IMR-90 (cell line): ENCODE measurements around the gene CUX1. TPM values are rescaled to one million over a fixed set of nuclear protein-coding genes. Genes with fewer than 3 reads are reported as not detected.

Experiments
- ATAC-seq: fragments of 200-7000 bp; cut with Tn5 transposase; 2 replicates; pipeline ENCODE4 v1.9.1; 2020; ENCODE audit warnings: low read depth, mild to moderate bottlenecking, moderate library complexity
- BruUV-seq: library from RNA; stranded (reverse); fragments of 400-500 nt; replicated peaks from 2 replicates; lab custom pipeline; 2021; lab: Mats Ljungman, UMichigan
- CTCF ChIA-PET: fragments of 300-600 bp; formaldehyde crosslinking; extraction: SDS; loops from one replicate; lab custom pipeline; 2021; ENCODE audit warnings: antibody characterized with exemption; lab: Yijun Ruan, JAX
- POLR2A ChIA-PET: fragments of 300-600 bp; sonication (Branson Sonifier 250); formaldehyde crosslinking; loops from one replicate; lab custom pipeline; 2022; ENCODE audit warnings: antibody characterized with exemption; ENCODE audit not compliant: unreplicated experiment; lab: Charles Lee
- DNase-seq: peaks from one replicate; pipeline ENCODE4 v3.0.0; 2013
- H2AFZ ChIP-seq: replicated peaks from 2 replicates; pipeline ENCODE3; 2013; ENCODE audit warnings: low read length, mild to moderate bottlenecking; ENCODE audit not compliant: poor library complexity
- H2AK5ac ChIP-seq: 2 replicates; pipeline ENCODE4 v1.6.1; 2013; ENCODE audit warnings: low read depth, low read length, inconsistent platforms
- H2AK9ac ChIP-seq: replicated peaks from 2 replicates; pipeline ENCODE3; 2013; ENCODE audit warnings: mild to moderate bottlenecking, low read depth, low read length, moderate library complexity; ENCODE audit not compliant: poor library complexity
- H2BK120ac ChIP-seq: 2 replicates; pipeline ENCODE4 v1.6.1; 2013; ENCODE audit warnings: low read depth, low read length, inconsistent platforms
- H2BK15ac ChIP-seq: 3 replicates; pipeline ENCODE4 v1.6.1; 2013; ENCODE audit warnings: low read depth, low read length, inconsistent platforms
- H2BK20ac ChIP-seq: 2 replicates; pipeline ENCODE4 v1.6.1; 2013; ENCODE audit warnings: low read depth, mild to moderate bottlenecking, inconsistent platforms, low read length, moderate library complexity
- H2BK5ac ChIP-seq: 2 replicates; pipeline ENCODE4 v1.6.1; 2013; ENCODE audit warnings: mild to moderate bottlenecking, low read depth, low read length, inconsistent platforms; ENCODE audit not compliant: poor library complexity, severe bottlenecking
- H3K14ac ChIP-seq: replicated peaks from 2 replicates; pipeline ENCODE4 v1.6.1; 2013; ENCODE audit warnings: low read depth, low read length, inconsistent platforms
- H3K18ac ChIP-seq: 2 replicates; pipeline ENCODE4 v1.6.1; 2013; ENCODE audit warnings: low read depth, low read length, control low read depth
- H3K23ac ChIP-seq: 2 replicates; pipeline ENCODE4 v1.6.1; 2013; ENCODE audit warnings: low read depth, low read length, inconsistent platforms
- H3K27ac ChIP-seq: 2 replicates; pipeline ENCODE4 v1.5.1; 2013; ENCODE audit warnings: mild to moderate bottlenecking, control low read depth, low read length; ENCODE audit not compliant: insufficient read depth
- H3K27me3 ChIP-seq: 2 replicates; pipeline ENCODE4 v1.6.1; 2013; ENCODE audit warnings: low read length; ENCODE audit not compliant: control insufficient read depth, insufficient read depth
- H3K36me3 ChIP-seq: 2 replicates; pipeline ENCODE4 v1.6.1; 2013; ENCODE audit warnings: low read length, mixed read lengths; ENCODE audit not compliant: control insufficient read depth, insufficient read depth
- H3K4ac ChIP-seq: 2 replicates; pipeline ENCODE4 v1.6.1; 2013; ENCODE audit warnings: low read depth, low read length, inconsistent platforms
- H3K4me1 ChIP-seq: 2 replicates; pipeline ENCODE4 v1.6.1; 2013; ENCODE audit warnings: low read length, mixed read lengths; ENCODE audit not compliant: control insufficient read depth, insufficient read depth
- H3K4me2 ChIP-seq: 2 replicates; pipeline ENCODE4 v1.6.1; 2013; ENCODE audit warnings: low read depth, mild to moderate bottlenecking, control low read depth, low read length, moderate library complexity
- H3K4me3 ChIP-seq: 2 replicates; pipeline ENCODE4 v1.5.1; 2013; ENCODE audit warnings: low read depth, mild to moderate bottlenecking, control low read depth, low read length, moderate library complexity; ENCODE audit not compliant: insufficient read depth
- H3K56ac ChIP-seq: 2 replicates; pipeline ENCODE4 v1.6.1; 2013; ENCODE audit warnings: low read length, inconsistent platforms; ENCODE audit not compliant: insufficient read depth; ENCODE audit errors: extremely low read depth
- H3K79me1 ChIP-seq, 2 experiments: 2 replicates each; pipeline ENCODE4 v1.6.1; 2013; ENCODE audit warnings: low read length in 2 of 2, inconsistent platforms in 1 of 2, low read depth in 1 of 2
- H3K9ac ChIP-seq: 2 replicates; pipeline ENCODE4 v1.6.1; 2013; ENCODE audit warnings: low read depth, low read length, control low read depth
- H3K9me1 ChIP-seq: 2 replicates; pipeline ENCODE4 v1.6.1; 2013; ENCODE audit warnings: low read length, inconsistent platforms; ENCODE audit not compliant: insufficient read depth
- H3K9me3 ChIP-seq: 2 replicates; pipeline ENCODE4 v1.6.1; 2013; ENCODE audit warnings: low read length; ENCODE audit not compliant: control insufficient read depth, insufficient read depth
- H4K20me1 ChIP-seq: 2 replicates; pipeline ENCODE4 v1.6.1; 2013; ENCODE audit warnings: low read length, inconsistent platforms; ENCODE audit not compliant: insufficient read depth
- H4K5ac ChIP-seq: 2 replicates; pipeline ENCODE4 v1.6.1; 2013; ENCODE audit warnings: mild to moderate bottlenecking, low read depth, low read length, control low read depth
- H4K8ac ChIP-seq, 2 experiments: 2 replicates each; pipeline ENCODE4 v1.6.1; 2013; ENCODE audit warnings: low read depth in 2 of 2, low read length in 2 of 2, control low read depth in 1 of 2, inconsistent platforms in 1 of 2
- H4K91ac ChIP-seq: 2 replicates; pipeline ENCODE4 v1.6.1; 2013; ENCODE audit warnings: low read depth, low read length, inconsistent platforms; ENCODE audit not compliant: insufficient read depth
- BHLHE40 ChIP-seq: fragments of 150-350 bp; IDR thresholded peaks from 2 replicates; pipeline ENCODE4 v1.6.1; 2016; ENCODE audit warnings: mild to moderate bottlenecking, low read depth, low read length
- CEBPB ChIP-seq: IDR thresholded peaks from 2 replicates; pipeline ENCODE4 v1.6.1; 2012; ENCODE audit warnings: low read depth, low read length, improper control_type of control experiment
- CHD1 ChIP-seq: IDR thresholded peaks from 2 replicates; pipeline ENCODE4 v1.6.1; 2012; ENCODE audit warnings: low read depth, low read length, improper control_type of control experiment
- FOS ChIP-seq: fragments of 150-350 bp; IDR thresholded peaks from 2 replicates; pipeline ENCODE4 v1.6.1; 2016; ENCODE audit warnings: low read depth, low read length
- MAFK ChIP-seq: IDR thresholded peaks from 2 replicates; pipeline ENCODE4 v1.6.1; 2012; ENCODE audit warnings: low read depth, low read length, improper control_type of control experiment
- MAZ ChIP-seq: IDR thresholded peaks from 2 replicates; pipeline ENCODE4 v1.6.1; 2012; ENCODE audit warnings: low read depth, mild to moderate bottlenecking, low read length, improper control_type of control experiment, moderate library complexity, borderline replicate concordance
- NFE2L2 ChIP-seq: fragments of 150-350 bp; IDR thresholded peaks from 2 replicates; pipeline ENCODE4 v1.6.1; 2016; ENCODE audit warnings: low read depth, mild to moderate bottlenecking, low read length
- POLR2A ChIP-seq: IDR thresholded peaks from 2 replicates; pipeline ENCODE4 v1.6.1; 2012; ENCODE audit warnings: mild to moderate bottlenecking, low read depth, low read length
- RAD21 ChIP-seq: IDR thresholded peaks from 2 replicates; pipeline ENCODE4 v1.6.1; 2012; ENCODE audit warnings: low read length, improper control_type of control experiment
- RCOR1 ChIP-seq: IDR thresholded peaks from 2 replicates; pipeline ENCODE4 v1.6.1; 2012; ENCODE audit warnings: mild to moderate bottlenecking, low read length, improper control_type of control experiment; ENCODE audit not compliant: insufficient replicate concordance
- RFX5 ChIP-seq: IDR thresholded peaks from 2 replicates; pipeline ENCODE4 v1.8.0; 2012; ENCODE audit warnings: low read depth, mild to moderate bottlenecking, low read length, moderate library complexity
- SMC3 ChIP-seq: fragments of 150-350 bp; IDR thresholded peaks from 2 replicates; pipeline ENCODE4 v1.6.1; 2016; ENCODE audit warnings: low read depth, mild to moderate bottlenecking, antibody characterized with exemption, low read length, moderate library complexity
- WGBS, 2 experiments: methylation state at CpG; one replicate each; pipeline versions ENCODE4 v1.1.5 to v1.1.7; 2013; ENCODE audit warnings: missing lambda C conversion rate in 2 of 2; ENCODE audit not compliant: insufficient read length in 1 of 2; ENCODE audit errors: extremely low coverage in 2 of 2; 5-methylcytosine and 5-hydroxymethylcytosine counted together
- dilution Hi-C: fragments of 300-500 bp; cut with HindIII; formaldehyde crosslinking; loops from one replicate; pipeline ENCODE4 v1.14.3; 2018; ENCODE audit warnings: low sequenced_read_pairs; ENCODE audit not compliant: unreplicated experiment
- in situ Hi-C: fragments of 300-500 bp; cut with MboI; formaldehyde crosslinking; loops from 3 replicates; pipeline ENCODE4 v1.14.3; 2019; ENCODE audit warnings: low sequenced_read_pairs, inconsistent platforms, mixed read lengths
- intact Hi-C: fragments of 100-400 bp; cut with micrococcal nuclease; formaldehyde crosslinking; loops from 2 replicates; pipeline ENCODE4 v1.10.0; 2022
- polyA plus RNA-seq, 3 experiments: library from polyadenylated mRNA; depleted of rRNA; stranded (reverse); fragments of >200 nt; gene quantifications; 2 replicates each; pipeline ENCODE4 v1.2.3, GENCODE V29; 2012; ENCODE audit warnings: low replicate concordance in 1 of 3
- total RNA-seq: library from RNA; depleted of rRNA; stranded (reverse); fragments of >200 nt; gene quantifications from 2 replicates; pipeline ENCODE4 v1.2.3, GENCODE V29; 2012
- TF ChIP-seq, protein P1 (sequence below): fragments of 150-350 bp; IDR thresholded peaks from 2 replicates; pipeline ENCODE4 v1.6.1; 2016; ENCODE audit warnings: low read depth, mild to moderate bottlenecking, low read length, moderate library complexity, borderline replicate concordance
- TF ChIP-seq, protein P2 (sequence below): conservative IDR thresholded peaks from 2 replicates; pipeline ENCODE4 v1.5.1; 2012; ENCODE audit warnings: mild to moderate bottlenecking, low read depth, low read length, improper control_type of control experiment
- TF ChIP-seq, protein P3 (sequence below): fragments of 150-350 bp; IDR thresholded peaks from 2 replicates; pipeline ENCODE4 v1.6.1; 2017; ENCODE audit warnings: mild to moderate bottlenecking, antibody characterized with exemption, low read length, low read depth

Gene CUX1
- total and polyA plus RNA-seq, 2 of the 4 experiments (the other 2 are of a cell fraction): 19.7 to 46.4 TPM

DNA sequence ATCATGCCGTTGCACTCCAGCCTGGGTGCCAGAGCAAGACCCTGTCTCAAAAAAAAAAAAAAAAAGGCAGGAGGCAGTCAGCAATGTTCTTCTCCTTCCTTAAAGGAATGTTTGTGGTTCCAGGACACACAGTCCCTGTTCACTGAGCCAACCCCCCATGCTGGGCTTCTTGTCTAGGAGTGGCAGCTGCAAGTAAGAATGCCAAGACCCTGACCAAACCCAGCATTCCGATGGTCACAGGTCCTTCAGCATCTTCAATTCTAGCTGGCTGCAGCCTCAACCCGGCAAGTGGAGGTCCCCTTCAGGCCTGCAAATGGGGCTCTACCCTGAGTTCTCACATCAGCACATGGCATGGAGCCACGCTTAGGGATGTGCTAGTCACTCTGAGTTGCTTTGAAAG is 38.2 kb upstream of the CUX1 start:
- TF ChIP-seq, protein P1, sequence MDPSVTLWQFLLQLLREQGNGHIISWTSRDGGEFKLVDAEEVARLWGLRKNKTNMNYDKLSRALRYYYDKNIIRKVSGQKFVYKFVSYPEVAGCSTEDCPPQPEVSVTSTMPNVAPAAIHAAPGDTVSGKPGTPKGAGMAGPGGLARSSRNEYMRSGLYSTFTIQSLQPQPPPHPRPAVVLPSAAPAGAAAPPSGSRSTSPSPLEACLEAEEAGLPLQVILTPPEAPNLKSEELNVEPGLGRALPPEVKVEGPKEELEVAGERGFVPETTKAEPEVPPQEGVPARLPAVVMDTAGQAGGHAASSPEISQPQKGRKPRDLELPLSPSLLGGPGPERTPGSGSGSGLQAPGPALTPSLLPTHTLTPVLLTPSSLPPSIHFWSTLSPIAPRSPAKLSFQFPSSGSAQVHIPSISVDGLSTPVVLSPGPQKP: no peak
- TF ChIP-seq RAD21 (no peak), SMC3 (no peak), MAFK (no peak), RCOR1 (no peak), POLR2A (no peak), FOS (no peak), CHD1 (no peak), NFE2L2 (no peak), BHLHE40 (no peak), RFX5 (no peak), CEBPB (no peak), MAZ (no peak)
- TF ChIP-seq, protein P2, sequence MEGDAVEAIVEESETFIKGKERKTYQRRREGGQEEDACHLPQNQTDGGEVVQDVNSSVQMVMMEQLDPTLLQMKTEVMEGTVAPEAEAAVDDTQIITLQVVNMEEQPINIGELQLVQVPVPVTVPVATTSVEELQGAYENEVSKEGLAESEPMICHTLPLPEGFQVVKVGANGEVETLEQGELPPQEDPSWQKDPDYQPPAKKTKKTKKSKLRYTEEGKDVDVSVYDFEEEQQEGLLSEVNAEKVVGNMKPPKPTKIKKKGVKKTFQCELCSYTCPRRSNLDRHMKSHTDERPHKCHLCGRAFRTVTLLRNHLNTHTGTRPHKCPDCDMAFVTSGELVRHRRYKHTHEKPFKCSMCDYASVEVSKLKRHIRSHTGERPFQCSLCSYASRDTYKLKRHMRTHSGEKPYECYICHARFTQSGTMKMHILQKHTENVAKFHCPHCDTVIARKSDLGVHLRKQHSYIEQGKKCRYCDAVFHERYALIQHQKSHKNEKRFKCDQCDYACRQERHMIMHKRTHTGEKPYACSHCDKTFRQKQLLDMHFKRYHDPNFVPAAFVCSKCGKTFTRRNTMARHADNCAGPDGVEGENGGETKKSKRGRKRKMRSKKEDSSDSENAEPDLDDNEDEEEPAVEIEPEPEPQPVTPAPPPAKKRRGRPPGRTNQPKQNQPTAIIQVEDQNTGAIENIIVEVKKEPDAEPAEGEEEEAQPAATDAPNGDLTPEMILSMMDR: no peak
- TF ChIP-seq, protein P3, sequence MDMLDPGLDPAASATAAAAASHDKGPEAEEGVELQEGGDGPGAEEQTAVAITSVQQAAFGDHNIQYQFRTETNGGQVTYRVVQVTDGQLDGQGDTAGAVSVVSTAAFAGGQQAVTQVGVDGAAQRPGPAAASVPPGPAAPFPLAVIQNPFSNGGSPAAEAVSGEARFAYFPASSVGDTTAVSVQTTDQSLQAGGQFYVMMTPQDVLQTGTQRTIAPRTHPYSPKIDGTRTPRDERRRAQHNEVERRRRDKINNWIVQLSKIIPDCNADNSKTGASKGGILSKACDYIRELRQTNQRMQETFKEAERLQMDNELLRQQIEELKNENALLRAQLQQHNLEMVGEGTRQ: no peak
- no peak overlapping the region for H3K4me2 ChIP-seq
- DNase-seq: no peak
- BruUV-seq: no TSS peak
- H3K4ac ChIP-seq: no peak overlapping the region
- POLR2A ChIA-PET: no interaction called here
- H2BK15ac ChIP-seq: no peak overlapping the region
- no peaks in the 10 kb centered on the region for H3K9me3 ChIP-seq
- peaks cover 65% of the 10 kb centered on the region for H3K27me3 ChIP-seq
- H4K8ac ChIP-seq: no peak overlapping the region
- WGBS, 2 experiments: 64% methylated on average over 3 of the region's 4 CpGs; no CpG with 5 or more reads in 1 of the 2 experiments
- H4K5ac ChIP-seq: no peak overlapping the region
- H2BK20ac ChIP-seq: no peak overlapping the region
- H4K91ac ChIP-seq: no peak overlapping the region
- intact Hi-C loops: no loop called here
- H2BK120ac ChIP-seq: no peak overlapping the region
- no peak overlapping the region for H3K4me3 ChIP-seq
- CTCF ChIA-PET: no interaction called here
- no peaks in the 10 kb centered on the region; the same call in 1 of the 2 replicates for H4K20me1 ChIP-seq
- H3K56ac ChIP-seq: no peak overlapping the region
- H2AK9ac ChIP-seq: no peak overlapping the region
- H3K4me1 ChIP-seq: no peaks in the 10 kb centered on the region
- no peaks in the 10 kb centered on the region for H3K36me3 ChIP-seq
- no peak overlapping the region for H2AK5ac ChIP-seq
- no peak overlapping the region for H2AFZ ChIP-seq
- H3K14ac ChIP-seq: no peak overlapping the region
- in situ Hi-C loops: no loop called here
- no peak overlapping the region for H2BK5ac ChIP-seq
- dilution Hi-C loops: no loop called here
- no peaks in the 10 kb centered on the region for H3K79me1 ChIP-seq
- ATAC-seq: no peak
- H3K27ac ChIP-seq: no peak overlapping the region
- H3K18ac ChIP-seq: no peak overlapping the region
- 0 out of 2 replicates have a peak, but pooled peaks cover 3% of the 10 kb centered on the region for H3K9me1 ChIP-seq
- no peak overlapping the region for H3K9ac ChIP-seq
- no peak overlapping the region for H3K23ac ChIP-seq
